Effector memory CD4-positive, alpha-beta T cell (primary cell): ENCODE measurements around the gene FANCG.
A peak's percentile ranks its signal among the peaks of the same experiment; 100 is the strongest.

Source experiments
- DNase-seq, 3 donors: peaks; one replicate each; pipeline ENCODE4 v3.0.0-alpha.2; 2020
- H3K27ac ChIP-seq: 2 replicates; pipeline ENCODE4 v1.7.0; 2013; ENCODE audit warnings: mild to moderate bottlenecking, low read length, moderate library complexity; ENCODE audit not compliant: insufficient read depth, poor library complexity, severe bottlenecking
- H3K27me3 ChIP-seq: replicated peaks from 2 replicates; pipeline ENCODE4 v1.7.0; 2013; ENCODE audit warnings: mild to moderate bottlenecking, low read length; ENCODE audit not compliant: insufficient read depth, control insufficient read depth, poor library complexity, severe bottlenecking
- H3K36me3 ChIP-seq: 2 replicates; pipeline ENCODE4 v1.7.0; 2013; ENCODE audit warnings: mild to moderate bottlenecking, low read length, moderate library complexity; ENCODE audit not compliant: control insufficient read depth, insufficient read depth
- H3K4me1 ChIP-seq: 2 replicates; pipeline ENCODE4 v1.7.0; 2013; ENCODE audit warnings: low read length, mild to moderate bottlenecking; ENCODE audit not compliant: control insufficient read depth, insufficient read depth, poor library complexity, severe bottlenecking
- H3K4me3 ChIP-seq: 2 replicates; pipeline ENCODE4 v1.7.0; 2013; ENCODE audit warnings: low read length, low read depth, mild to moderate bottlenecking; ENCODE audit not compliant: insufficient read depth, poor library complexity, severe bottlenecking
- H3K9me3 ChIP-seq: 2 replicates; pipeline ENCODE4 v1.7.0; 2013; ENCODE audit warnings: mild to moderate bottlenecking, low read length, moderate library complexity; ENCODE audit not compliant: control insufficient read depth

Gene FANCG

DNA sequence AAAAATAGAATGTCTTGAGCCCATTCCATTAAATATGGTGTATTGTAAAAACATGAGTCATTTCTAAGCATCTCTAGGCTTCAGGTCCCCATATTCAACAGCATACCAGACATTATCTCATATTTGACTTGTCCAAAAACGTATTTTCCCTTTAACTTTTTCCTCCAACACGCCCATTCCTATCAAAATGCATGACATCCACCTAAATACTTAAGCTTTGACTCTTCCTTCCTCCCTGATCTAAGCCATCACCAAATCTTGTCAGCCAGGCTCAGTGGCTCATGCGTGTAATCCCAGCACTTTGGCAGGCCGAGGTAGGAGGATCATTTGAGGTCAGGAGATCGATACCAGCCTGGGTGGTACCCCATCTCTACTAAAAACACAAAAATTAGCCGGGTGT, 31.2 kb downstream of the FANCG start:
- no peaks in the 10 kb centered on the region for H3K27me3 ChIP-seq
- no peak overlapping the region for H3K27ac ChIP-seq
- H3K36me3 ChIP-seq = peaks cover 24% of the 10 kb centered on the region
- DNase-seq = no peak
- H3K9me3 ChIP-seq = no peaks in the 10 kb centered on the region
- no peak overlapping the region for H3K4me3 ChIP-seq
- no peaks in the 10 kb centered on the region for H3K4me1 ChIP-seq

DNA sequence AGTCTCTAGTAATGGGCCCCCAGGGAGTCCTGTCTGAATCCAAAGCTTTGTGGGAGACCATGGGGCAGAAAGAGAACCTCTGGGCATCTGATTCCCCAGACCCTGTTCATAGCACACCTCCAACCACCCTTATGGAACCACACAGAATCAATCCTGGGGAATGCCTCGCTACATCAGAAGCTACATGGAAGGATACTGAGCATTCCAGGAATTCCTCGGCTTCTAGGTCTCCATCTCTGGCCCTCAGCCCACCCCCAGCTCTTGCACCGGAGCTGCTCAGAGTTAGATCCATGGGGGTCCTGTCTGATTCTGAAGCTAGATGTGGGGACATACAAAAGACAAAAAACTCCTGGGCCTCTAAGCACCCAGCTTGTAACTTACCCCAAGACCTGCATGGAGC, 35.7 kb downstream of the FANCG start:
- no peak overlapping the region for H3K27ac ChIP-seq
- peaks cover 25% of the 10 kb centered on the region for H3K36me3 ChIP-seq
- no peak overlapping the region for H3K4me3 ChIP-seq

DNA sequence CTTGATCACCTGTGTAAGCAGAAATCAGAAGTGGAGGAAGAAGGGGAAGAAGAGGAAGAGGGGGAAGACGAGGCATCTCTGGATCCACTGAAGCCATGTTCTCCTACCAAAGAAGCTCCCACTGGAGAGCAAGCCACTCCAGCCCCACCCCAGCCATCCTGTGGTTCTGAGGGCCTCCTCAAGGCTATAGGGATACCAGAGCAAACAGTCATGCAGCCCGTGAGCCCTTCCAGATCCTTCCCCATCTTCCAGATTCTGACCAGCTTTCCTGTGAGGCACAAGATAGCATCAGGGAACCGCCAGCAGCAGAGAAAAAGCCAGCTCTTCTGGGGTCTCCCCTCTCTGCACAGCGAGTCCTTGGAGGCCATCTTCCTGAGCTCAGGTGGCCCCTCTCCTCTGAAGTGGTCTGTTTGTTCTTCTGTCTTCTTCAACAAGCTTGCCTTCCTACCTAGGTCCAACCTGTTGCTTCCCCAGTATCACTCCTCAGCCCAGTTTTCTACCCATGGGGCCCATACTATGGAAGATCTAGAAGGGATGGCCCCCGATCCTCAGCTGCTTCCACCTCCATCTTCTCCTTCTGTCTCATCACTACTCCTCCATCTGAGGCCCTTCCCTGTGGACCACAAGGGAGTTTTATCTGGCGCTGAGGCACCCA, 36.7 kb downstream of the FANCG start:
- H3K9me3 ChIP-seq = no peaks in the 10 kb centered on the region
- DNase-seq = no peak
- H3K27ac ChIP-seq = no peak overlapping the region
- H3K4me1 ChIP-seq = no peaks in the 10 kb centered on the region
- no peaks in the 10 kb centered on the region for H3K27me3 ChIP-seq
- H3K36me3 ChIP-seq = peaks cover 25% of the 10 kb centered on the region
- H3K4me3 ChIP-seq = no peak overlapping the region

More for the DNA sequence above, 35.7 kb downstream of the FANCG start:
- H3K9me3 ChIP-seq = no peaks in the 10 kb centered on the region
- DNase-seq = no peak
- no peaks in the 10 kb centered on the region for H3K4me1 ChIP-seq
- no peaks in the 10 kb centered on the region for H3K27me3 ChIP-seq

DNA sequence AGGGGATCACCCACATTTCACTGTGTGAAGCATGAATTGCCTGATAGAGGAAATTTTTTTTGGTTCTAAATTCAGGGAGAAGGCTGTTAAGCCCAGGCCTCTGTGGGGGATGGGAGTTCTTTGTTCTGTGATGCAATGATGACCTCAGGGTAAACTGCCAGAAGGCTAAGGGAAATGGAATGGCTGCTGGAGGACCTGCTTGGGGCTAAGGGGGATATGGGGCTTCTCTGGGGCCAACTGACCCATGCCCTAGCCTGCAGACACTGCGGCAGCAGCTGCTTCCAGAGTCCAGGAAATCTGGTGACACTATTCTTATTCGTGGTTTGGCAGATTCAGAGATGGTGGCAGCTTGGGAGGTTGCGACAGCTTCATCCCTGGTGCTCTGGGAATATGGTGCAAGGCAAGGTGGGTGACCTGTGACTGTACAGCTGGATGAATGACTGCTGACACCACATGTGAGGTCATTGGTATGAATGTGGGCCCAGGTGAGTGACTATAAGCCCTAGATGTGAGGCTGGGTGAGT, 37.6 kb downstream of the FANCG start:
- Histone ChIP-seq H3K9me3 (no peaks in the 10 kb centered on the region), H3K36me3 (peaks cover 25% of the 10 kb centered on the region), H3K4me3 (no peak overlapping the region), H3K27me3 (no peaks in the 10 kb centered on the region), H3K4me1 (no peaks in the 10 kb centered on the region), H3K27ac (no peak overlapping the region)
- no peak for DNase-seq

DNA sequence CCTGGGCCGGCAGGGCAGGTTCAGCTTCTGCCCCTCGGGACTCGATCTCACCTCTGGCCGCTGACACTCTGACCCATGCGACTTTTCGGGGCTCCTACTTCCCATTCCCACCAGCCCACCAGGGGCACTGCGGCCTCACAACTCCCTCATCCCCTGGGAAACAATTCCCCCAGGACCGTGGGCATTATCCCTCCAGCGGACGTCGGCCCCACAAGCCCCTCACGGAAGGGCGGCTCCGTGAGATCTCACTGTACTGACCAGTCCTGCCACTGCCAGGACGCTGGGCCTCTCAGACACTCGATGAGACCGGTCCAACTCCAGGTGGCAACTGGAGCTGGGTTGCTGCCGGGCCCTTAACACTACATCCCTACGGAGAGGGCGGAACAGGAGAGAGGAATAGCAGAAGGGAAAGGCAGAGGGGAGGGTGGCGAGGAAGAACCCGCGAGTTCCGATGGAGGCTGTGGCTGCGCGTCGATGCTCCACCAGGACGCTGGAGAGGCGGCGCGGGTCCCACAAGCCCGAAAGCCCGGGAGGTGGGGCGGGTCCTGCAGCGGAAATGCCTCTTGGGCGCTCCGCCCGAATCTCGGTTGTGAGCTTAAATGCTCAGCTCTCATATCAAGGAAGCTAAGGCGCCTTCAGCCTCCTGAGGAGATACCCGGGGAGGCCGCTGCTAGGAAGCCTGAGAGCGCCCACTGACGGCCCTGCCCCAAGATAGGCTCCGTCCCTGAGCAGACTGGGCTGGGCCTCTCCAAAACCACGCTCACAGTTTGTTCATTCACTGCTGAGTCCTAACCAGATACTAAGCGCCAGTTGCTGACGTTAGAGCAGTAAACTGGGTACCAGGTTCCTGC, 43.7 kb downstream of the FANCG start:
- peak in 2 of 3 donors; percentile 9 for DNase-seq
- Histone ChIP-seq H3K4me3 (peak overlapping the region; percentile 9), H3K4me1 (no peaks in the 10 kb centered on the region), H3K9me3 (no peaks in the 10 kb centered on the region), H3K27ac (no peak overlapping the region), H3K36me3 (no peaks in the 10 kb centered on the region), H3K27me3 (no peaks in the 10 kb centered on the region)

DNA sequence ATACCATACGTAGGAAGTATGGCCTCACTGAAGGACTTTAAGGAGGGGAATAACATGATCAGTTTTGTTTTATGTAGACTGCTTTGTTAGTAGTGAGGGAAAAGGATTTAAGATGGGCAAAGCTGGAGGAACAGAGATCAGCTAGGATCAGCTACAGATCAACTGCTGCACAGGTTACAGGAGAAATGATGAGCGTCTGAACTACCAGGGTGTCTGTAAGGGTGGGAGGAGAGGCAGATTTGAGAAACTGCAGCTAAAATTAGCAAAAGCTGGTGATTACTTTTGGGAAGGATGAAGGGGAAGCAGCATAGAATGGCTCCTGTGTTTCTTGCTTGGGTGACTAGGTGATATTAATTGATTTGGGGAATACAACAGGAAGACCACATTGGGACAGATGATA, 46.6 kb downstream of the FANCG start:
- no peaks in the 10 kb centered on the region for H3K4me1 ChIP-seq
- H3K27me3 ChIP-seq = no peaks in the 10 kb centered on the region
- DNase-seq = no peak
- H3K36me3 ChIP-seq = no peaks in the 10 kb centered on the region
- no peak overlapping the region for H3K27ac ChIP-seq
- no peak overlapping the region for H3K4me3 ChIP-seq
- no peaks in the 10 kb centered on the region for H3K9me3 ChIP-seq

DNA sequence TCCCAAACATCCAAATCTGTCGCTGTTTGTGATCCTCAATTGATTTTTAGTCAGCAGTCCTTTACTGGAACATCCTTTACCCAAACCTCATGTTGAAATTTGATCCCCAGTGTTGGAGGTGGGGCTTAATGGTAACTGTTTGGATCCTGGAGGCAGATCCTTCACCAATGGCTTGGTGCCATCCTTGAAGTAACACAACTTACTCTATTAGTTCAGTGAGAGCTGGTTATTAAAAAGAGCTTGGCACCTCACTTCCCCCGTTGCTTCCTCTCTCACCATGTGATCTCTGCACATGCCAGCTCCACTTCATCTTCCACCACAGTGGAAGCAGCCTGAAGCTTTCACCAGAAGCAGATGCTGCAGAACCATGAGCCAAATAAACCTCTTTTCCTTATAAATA, 49.9 kb downstream of the FANCG start:
- H3K9me3 ChIP-seq = no peaks in the 10 kb centered on the region
- no peaks in the 10 kb centered on the region for H3K4me1 ChIP-seq
- no peak overlapping the region for H3K27ac ChIP-seq
- no peak overlapping the region for H3K4me3 ChIP-seq
- H3K36me3 ChIP-seq = no peaks in the 10 kb centered on the region
- no peaks in the 10 kb centered on the region for H3K27me3 ChIP-seq
- DNase-seq = no peak

DNA sequence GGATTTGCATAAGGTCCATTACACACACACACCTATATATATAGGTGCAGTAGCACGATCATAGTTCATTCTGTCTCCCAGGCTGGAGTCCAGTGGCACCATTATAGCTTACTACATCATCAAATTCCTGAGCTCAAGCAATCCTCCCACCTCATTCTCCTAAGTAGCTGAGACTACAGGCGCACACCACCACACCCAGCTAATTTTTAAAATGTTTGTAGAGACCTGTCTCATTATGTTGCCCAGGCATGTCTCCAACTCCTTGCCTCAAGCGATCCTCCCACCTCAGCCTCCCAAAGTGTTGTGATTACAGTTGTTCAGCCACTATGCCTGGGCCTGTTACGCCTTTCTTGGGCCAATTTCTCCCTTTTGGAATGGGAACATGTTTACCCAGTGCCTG, 50.5 kb downstream of the FANCG start:
- Histone ChIP-seq H3K36me3 (no peaks in the 10 kb centered on the region), H3K4me3 (no peak overlapping the region)

DNA sequence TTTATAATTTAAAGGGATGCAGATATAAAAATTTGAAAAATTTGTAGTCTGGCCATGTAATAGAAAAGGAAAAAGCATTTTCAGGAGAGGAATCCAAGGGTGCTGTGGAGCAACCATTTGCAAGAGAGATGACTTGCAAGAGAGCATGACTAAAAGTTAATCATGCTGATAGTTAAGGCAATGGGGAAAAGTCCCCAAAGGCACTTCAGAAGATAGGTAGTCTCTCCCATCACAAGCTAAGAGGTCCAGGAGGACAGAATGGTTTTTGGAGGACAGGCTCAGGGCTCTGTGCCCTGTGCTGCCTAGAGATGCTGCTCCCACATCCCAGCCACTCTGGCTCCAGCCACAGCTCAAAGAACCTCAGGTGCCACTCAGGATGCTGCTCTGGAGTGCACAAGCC, 51.4 kb downstream of the FANCG start:
- Histone ChIP-seq H3K27ac (no peak overlapping the region), H3K36me3 (no peaks in the 10 kb centered on the region), H3K27me3 (no peaks in the 10 kb centered on the region), H3K4me1 (no peaks in the 10 kb centered on the region), H3K4me3 (no peak overlapping the region), H3K9me3 (no peaks in the 10 kb centered on the region)
- DNase-seq = no peak

More for the DNA sequence above, 50.5 kb downstream of the FANCG start:
- Histone ChIP-seq H3K9me3 (no peaks in the 10 kb centered on the region), H3K4me1 (no peaks in the 10 kb centered on the region), H3K27ac (no peak overlapping the region), H3K27me3 (no peaks in the 10 kb centered on the region)
- no peak for DNase-seq

DNA sequence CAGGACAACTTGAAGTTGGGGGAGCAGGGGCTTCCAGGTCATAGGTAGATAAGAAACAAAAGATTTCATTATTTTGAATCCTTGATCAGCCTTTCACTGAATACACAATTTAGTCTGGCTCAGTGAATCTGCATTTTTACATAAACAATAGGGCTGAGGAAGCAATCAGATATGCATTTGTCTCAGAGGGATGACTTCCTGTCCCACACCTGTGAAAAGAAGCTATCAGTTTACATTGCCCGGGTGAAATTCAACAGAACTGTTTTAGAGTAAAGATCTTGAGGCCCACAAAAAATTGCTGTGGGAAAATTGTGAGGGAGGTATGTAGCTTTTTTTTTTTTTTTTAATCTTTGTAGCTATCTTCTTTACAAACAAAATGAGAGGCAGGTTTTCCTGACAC, 51.9 kb downstream of the FANCG start:
- Histone ChIP-seq H3K4me1 (no peaks in the 10 kb centered on the region), H3K9me3 (no peaks in the 10 kb centered on the region), H3K27ac (no peak overlapping the region), H3K27me3 (no peaks in the 10 kb centered on the region), H3K4me3 (no peak overlapping the region), H3K36me3 (no peaks in the 10 kb centered on the region)
- no peak for DNase-seq
